GM18870 (cell line): ENCODE results near the gene ZNF48.

ENCODE experiments used
- ATAC-seq: cut with Tn5 transposase; IDR thresholded peaks from one replicate; pipeline ENCODE4 v1.9.1; 2021; ENCODE audit warnings: moderate library complexity; ENCODE audit not compliant: unreplicated experiment

ZNF48 gene

DNA sequence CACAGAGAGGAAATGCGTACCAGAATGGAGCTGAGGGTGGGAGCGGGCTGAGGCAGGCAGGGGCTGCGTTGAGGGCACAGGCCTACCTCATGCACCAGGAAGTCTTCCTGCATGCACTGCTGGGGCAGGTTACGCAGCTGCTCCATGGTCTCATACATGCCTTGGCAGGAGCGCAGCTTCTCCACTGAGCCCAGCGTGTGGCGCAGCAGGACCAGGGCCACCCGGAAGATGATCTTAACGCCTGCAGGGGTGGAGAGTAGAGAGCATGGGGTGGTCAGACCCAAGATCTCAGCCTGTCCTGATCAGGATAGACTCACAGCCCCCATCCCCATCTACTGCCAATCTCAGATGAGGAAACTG is 36.7 kb upstream of the ZNF48 start:
- ATAC-seq = no peak

DNA sequence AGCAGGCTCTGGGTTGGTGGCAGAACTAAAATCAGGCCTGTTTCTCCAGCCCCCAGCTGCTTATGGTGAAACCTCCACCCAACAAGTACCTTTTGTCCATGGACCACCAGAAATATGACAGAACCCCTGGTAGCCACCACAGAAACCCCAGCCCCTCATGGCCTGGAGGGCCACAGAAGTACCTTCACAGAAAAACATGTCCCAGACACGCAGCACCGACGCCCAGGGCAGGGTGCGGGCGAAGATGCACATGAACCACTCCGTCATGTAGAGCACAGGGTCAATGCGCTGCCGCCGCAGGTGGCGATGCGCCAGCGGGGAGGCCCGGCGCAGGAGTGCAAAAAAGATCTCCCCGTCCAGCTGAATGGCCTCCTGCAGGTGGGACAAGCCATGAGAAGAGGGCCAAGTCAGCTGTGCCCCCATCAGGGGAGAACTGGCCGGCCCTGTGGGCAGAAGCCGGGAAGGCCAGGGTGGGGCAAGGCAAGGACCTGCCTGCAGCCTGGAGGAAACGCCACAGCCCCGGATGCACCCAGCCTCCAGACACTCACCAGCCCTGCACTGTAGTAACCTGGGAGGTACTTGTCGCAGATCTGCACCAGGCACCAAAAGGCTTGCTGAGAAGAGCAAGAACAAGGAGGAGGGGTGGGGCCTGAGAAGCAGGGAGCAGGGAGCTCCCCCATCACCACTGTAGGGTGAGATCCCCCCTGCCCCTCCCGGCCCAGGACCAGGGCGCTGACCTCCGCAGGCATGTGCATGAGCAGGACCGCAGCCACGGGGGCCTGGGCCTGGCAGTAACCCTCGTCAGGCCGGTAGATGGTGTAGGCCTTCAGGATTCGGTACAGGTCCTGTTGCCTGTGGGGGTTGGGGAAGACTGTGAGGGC is 36.0 kb upstream of the ZNF48 start:
- ATAC-seq = no peak

DNA sequence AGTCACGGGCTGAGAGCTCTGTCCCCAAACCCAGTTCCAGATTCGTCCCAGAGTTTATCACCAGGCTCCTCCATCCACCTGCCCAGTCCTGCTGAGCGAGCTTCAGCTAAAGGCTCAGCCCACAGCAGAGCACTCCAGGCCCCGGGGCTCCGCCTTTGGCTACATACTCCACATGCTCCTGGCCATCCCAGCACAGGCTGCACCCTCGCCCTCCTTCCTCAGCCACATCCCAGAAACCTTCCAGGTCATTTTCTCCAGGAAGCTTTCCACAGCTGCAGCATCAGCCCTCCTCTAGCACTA is 35.4 kb upstream of the ZNF48 start:
- ATAC-seq = no peak

DNA sequence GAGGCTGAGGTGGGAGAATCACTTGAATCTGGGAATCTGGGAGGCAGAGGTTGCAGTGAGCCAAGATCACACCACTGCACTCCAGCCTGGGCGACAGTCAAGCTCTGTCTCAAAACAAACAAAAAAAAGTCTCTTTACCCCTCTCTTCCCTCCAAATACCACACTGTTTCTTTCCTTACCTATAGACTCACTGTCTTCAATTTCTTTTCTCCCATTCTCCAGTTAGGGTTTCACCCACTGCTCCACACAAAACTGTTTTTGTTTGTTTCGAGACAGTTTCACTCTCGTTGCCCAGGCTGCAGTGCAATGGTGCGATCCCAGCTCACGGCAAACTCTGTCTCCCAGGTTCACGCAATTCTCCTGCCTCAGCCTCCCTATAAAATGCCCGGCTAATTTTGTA is 34.0 kb upstream of the ZNF48 start:
- no peak for ATAC-seq

- ATAC-seq = no peak
These were observed 30.0 kb upstream of the ZNF48 start for GRCh38 chr16:30365200-30365599.

DNA sequence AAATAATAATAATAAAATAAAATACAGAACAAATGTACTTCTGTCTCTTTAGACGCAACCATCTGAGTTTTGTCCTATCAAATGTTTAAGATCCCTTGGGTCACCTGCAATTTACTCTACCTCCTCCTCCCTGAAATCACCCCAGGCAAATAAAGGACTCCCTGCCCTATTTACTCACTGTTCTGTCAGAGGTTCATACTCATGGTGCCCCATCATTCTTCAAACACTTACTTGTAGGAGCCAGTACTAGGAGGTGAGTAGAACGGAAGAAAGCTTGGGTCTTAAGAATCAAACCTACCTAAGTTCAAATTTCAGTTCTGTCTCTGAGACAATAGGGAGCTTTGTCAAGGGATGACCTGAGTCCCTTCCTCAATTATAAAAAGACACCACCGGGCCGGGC is 28.7 kb upstream of the ZNF48 start:
- ATAC-seq = no peak

DNA sequence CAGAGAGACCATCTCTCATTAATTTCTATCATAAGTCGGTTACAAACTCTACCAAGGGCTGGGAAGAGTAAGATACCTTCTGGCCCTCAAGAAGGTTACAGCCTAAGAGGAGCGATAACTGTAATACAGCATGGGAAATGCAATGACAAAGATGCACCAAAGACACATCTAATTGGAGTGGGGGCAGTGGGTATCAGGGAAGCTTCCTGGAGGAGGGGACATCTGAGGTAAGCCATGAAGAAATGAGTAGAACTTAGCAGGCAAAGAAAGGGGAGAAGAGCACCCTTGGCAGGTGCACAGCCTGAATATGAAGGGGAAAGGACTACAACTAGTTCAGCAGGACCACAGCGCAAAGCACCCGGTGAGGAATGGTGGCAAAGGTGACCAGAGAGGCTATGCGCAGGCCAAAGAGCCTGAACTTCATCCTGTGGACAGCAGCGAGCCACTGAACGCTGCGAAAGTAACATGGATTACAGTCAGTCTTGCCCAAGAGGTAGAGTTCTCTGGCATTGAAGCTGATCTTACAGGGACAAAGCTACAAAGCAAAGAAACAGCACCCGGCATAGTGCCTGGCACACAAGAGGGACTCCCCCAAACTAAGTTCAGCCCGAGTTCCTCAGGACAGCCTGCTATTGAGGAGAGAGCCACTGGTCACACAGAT is 27.7 kb upstream of the ZNF48 start:
- no peak for ATAC-seq

- ATAC-seq = no peak
These were observed 27.0 kb upstream of the ZNF48 start for GRCh38 chr16:30368122-30368791.

DNA sequence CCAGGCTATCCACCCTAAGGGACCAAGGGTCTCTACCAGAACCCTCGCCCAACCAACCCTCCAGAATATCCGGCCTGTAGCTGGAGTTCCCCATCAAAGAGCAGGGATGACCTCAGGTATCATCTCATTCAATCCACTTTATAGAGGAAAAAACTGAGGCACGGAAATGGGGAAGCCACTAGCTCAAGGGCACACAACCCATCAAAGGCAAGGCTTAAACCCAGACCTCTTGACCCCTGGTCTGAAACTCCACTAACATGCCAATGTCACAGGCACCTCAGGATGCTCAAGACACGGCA is 26.5 kb upstream of the ZNF48 start:
- no peak for ATAC-seq

DNA sequence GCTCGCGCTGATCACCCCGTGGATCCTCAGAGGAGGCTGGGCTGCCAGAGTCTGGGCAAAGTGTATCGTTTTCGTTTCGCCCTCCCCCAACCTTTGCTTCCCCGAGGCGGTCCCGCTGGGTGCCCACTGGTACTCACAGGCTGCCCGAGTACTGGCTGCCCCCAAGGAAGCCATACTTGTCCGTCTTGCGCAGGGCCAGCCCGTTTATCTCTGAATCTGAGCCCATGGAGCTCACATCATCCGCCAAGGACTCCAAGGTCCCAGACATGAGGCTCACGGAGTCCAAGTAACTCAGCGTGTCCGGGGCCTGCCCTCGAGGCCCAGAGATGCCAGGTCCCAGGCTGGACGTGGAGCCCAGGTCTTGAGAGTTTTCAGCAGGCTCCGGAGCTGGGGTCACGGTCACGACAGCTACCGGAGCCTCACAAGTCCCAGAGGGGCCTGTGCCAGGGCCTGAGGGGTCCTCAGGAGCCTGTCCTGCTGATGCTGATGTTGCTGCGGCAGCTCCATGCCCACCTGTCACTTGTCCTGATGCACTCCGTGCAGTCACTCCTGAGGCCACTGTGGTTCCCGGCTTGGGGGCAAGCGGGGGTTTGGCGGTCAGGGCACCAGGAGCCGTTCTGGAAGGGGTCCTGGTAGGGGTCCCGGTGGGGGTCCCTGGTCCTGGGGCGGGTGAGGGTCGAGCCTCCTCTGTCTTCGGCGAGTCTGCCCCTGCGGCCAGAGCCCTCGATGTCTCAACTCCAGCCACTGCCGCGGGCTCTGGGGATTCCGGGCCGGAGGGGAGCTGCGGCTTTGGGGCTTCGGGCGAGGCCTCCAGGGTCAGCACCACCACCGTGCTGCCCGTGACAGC is 25.9 kb upstream of the ZNF48 start:
- ATAC-seq = no peak

- no peak for ATAC-seq
These were observed 25.2 kb upstream of the ZNF48 start for GRCh38 chr16:30369938-30370455.

DNA sequence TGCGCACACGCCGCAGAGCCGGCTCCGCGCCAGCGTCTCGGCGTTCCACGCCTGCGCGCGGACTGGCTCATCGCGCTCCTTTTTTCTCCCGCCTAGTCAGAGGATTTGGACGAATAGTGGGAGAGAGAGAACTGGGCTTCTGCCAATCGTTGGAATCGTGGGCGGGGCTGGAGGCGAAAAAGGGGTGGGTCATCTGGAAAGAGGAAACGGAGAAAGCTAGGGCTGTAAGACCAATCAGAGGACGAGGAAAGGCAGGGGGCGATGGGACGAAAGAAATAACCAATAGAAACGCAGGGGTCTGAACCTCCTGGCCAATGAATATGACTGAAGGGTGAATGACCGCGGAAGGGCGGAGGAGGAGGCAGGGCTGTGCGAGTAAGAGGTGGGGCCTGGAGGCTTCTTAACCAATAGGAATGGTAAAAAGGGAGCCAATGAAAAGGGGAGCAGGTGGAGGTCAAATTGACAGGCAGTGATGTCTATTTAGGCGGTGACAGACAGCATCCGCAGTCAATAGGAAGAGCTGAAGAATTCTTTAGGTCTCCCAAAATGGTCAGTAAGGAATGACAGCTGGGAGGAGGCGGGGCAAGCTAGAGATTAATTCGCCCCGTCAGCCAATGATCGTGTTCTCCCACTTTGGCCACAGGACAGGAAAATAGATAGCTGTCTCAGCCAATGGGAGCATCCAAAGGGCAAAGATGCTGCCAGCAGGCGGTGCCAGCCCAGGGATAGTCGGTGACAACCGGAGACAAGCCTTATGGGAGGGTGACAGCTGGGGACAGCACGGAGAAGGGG is 24.6 kb upstream of the ZNF48 start, which contains the start of gene TBC1D10B:
TBC1D10B (minus strand) TSS at position 39 of the 792 bp plus-strand sequence. CDS start 311 bp downstream, outside the sequence.
- peak; percentile 85 for ATAC-seq

GRCh38 chr16:30371248-30371816 is 23.9 kb upstream of the ZNF48 start:
- ATAC-seq = no peak

GRCh38 chr16:30372038-30372712 is 23.0 kb upstream of the ZNF48 start:
- no peak for ATAC-seq

GRCh38 chr16:30372725-30373124 is 22.5 kb upstream of the ZNF48 start:
- ATAC-seq = no peak

DNA sequence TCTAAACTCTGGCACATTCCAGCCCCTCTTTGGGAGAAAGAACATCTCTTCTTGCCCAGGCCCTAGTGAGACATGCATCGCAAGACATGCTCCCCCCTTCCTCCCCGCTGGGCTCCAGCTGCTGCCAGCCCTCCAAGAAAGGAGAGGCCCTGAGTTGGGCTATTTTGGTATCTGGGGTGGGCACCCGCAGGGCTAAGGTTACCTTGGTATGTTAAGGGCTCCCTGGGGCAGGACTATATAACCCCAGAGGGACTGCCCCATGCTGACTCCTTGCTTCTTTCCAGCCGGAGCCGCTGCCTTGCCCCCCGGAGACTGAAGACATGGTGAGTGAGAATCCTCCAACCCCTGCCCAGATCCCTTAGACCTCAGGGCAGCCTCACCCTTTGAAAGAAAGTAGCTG is 20.7 kb upstream of the ZNF48 start, which contains the start of gene MYL11:
MYL11 (plus strand) TSS at position 265 of the 400 bp plus-strand sequence; CDS start at position 321, 56 bp downstream.
- no peak for ATAC-seq

GRCh38 chr16:30375864-30376263 is 19.4 kb upstream of the ZNF48 start:
- no peak for ATAC-seq

- no peak for ATAC-seq
These were observed 18.7 kb upstream of the ZNF48 start for GRCh38 chr16:30376461-30376902.
